Endodermal cell (in vitro differentiated cells): Measurements from ENCODE around the gene GTF3A. TPM values are rescaled to one million over a fixed set of nuclear protein-coding genes. Genes with fewer than 3 reads are reported as not detected.

Experiments
- DNase-seq: peaks from one replicate; pipeline ENCODE4 v3.0.0-alpha.2; 2017
- H3K27ac ChIP-seq: 2 replicates; pipeline ENCODE4 v1.5.1; 2013; ENCODE audit warnings: mild to moderate bottlenecking, low read depth, low read length, moderate library complexity
- H3K27me3 ChIP-seq: 2 replicates; pipeline ENCODE4 v1.6.1; 2013; ENCODE audit warnings: mild to moderate bottlenecking, low read length, moderate library complexity; ENCODE audit not compliant: insufficient read depth, control insufficient read depth, poor library complexity, severe bottlenecking
- H3K36me3 ChIP-seq: 2 replicates; pipeline ENCODE4 v1.7.0; 2013; ENCODE audit warnings: mild to moderate bottlenecking, low read length, moderate library complexity; ENCODE audit not compliant: control insufficient read depth, insufficient read depth
- H3K4me1 ChIP-seq: one replicate; pipeline ENCODE4 v1.7.0; 2013; ENCODE audit warnings: low read length; ENCODE audit not compliant: control insufficient read depth, insufficient read depth
- H3K4me3 ChIP-seq: 2 replicates; pipeline ENCODE4 v1.5.1; 2013; ENCODE audit warnings: mild to moderate bottlenecking, low read length, moderate library complexity
- H3K9ac ChIP-seq: 2 replicates; pipeline ENCODE4 v1.6.1; 2013; ENCODE audit warnings: mild to moderate bottlenecking, low read length, moderate library complexity; ENCODE audit not compliant: poor library complexity, severe bottlenecking; ENCODE audit errors: extremely low read depth
- H3K9me3 ChIP-seq: 2 replicates; pipeline ENCODE4 v1.6.1; 2013; ENCODE audit warnings: mild to moderate bottlenecking, low read length, moderate library complexity; ENCODE audit not compliant: control insufficient read depth
- H3K27ac Mint-ChIP-seq: 2 replicates; pipeline ENCODE4 v1.8.0; 2020; ENCODE audit warnings: mixed read lengths
- H3K27me3 Mint-ChIP-seq: 2 replicates; pipeline ENCODE4 v1.8.0; 2021; ENCODE audit warnings: mild to moderate bottlenecking, mixed read lengths; ENCODE audit not compliant: insufficient read depth
- H3K36me3 Mint-ChIP-seq: 2 replicates; pipeline ENCODE4 v1.8.0; 2020; ENCODE audit warnings: low read depth, mixed read lengths
- H3K4me1 Mint-ChIP-seq: 2 replicates; pipeline ENCODE4 v1.8.0; 2020; ENCODE audit warnings: mixed read lengths
- H3K4me3 Mint-ChIP-seq: 2 replicates; pipeline ENCODE4 v1.8.0; 2020; ENCODE audit warnings: mild to moderate bottlenecking, moderate library complexity, mixed read lengths
- H3K9me3 Mint-ChIP-seq: 2 replicates; pipeline ENCODE4 v1.8.0; 2020; ENCODE audit warnings: mild to moderate bottlenecking, mixed read lengths
- CTCF ChIP-seq: fragments of 200-600 bp; sonication (generic); conservative IDR thresholded peaks from 2 replicates; pipeline ENCODE4 v1.5.0; 2021; ENCODE audit warnings: antibody characterized with exemption, mild to moderate bottlenecking
- WGBS, 2 experiments: methylation state at CpG; one replicate each; pipeline versions ENCODE4 v1.1.5 to v1.1.7; 2013; ENCODE audit warnings: missing lambda C conversion rate in 2 of 2, mixed read lengths in 1 of 2; ENCODE audit not compliant: insufficient coverage in 1 of 2, insufficient read length in 1 of 2; 5-methylcytosine and 5-hydroxymethylcytosine counted together
- total RNA-seq, 2 donors: library from RNA; stranded (reverse); fragmentation: NEBNext Ultra II Directional in 1 of 2; extraction: Animal tissue kit (Norgen Biotek cat#: 25700) in 1 of 2; gene quantifications; 2 replicates in 1 of 2; 3 replicates in 1 of 2; pipeline ENCODE4 v1.2.1, GENCODE V29; 2021

Gene GTF3A
- total RNA-seq, 2 donors from 2014 or later: 70.4 to 80.0 TPM

- no peak overlapping the region for H3K27ac Mint-ChIP-seq
- H3K4me3 Mint-ChIP-seq: no peak overlapping the region
- H3K9me3 Mint-ChIP-seq: no peaks in the 10 kb centered on the region
- H3K27ac ChIP-seq: no peak overlapping the region
- H3K27me3 Mint-ChIP-seq: no peaks in the 10 kb centered on the region
- H3K4me1 ChIP-seq: no peaks in the 10 kb centered on the region
- no peak for DNase-seq
- 90 to 93% methylated on average over 2 to 3 of the region's 3 CpGs for WGBS, 2 experiments
- no peak overlapping the region for H3K4me3 ChIP-seq
- peaks cover 66% of the 10 kb centered on the region for H3K36me3 Mint-ChIP-seq
- no peak for TF ChIP-seq CTCF
- peaks cover 74% of the 10 kb centered on the region for H3K36me3 ChIP-seq
- H3K9ac ChIP-seq: no peak overlapping the region
- no peaks in the 10 kb centered on the region for H3K4me1 Mint-ChIP-seq
- no peaks in the 10 kb centered on the region for H3K9me3 ChIP-seq
- no peaks in the 10 kb centered on the region for H3K27me3 ChIP-seq
Measured at GRCh38 chr13:27432180-27432579, 7.8 kb downstream of the GTF3A start.

- Histone ChIP-seq H3K9me3 (no peaks in the 10 kb centered on the region), H3K36me3 (peaks cover 74% of the 10 kb centered on the region), H3K27me3 (no peaks in the 10 kb centered on the region), H3K27ac (no peak overlapping the region), H3K4me3 (no peak overlapping the region), H3K9ac (no peak overlapping the region), H3K4me1 (no peaks in the 10 kb centered on the region)
- Mint-ChIP-seq H3K27me3 (no peaks in the 10 kb centered on the region), H3K9me3 (no peaks in the 10 kb centered on the region), H3K4me3 (no peak overlapping the region), H3K4me1 (no peaks in the 10 kb centered on the region), H3K36me3 (peaks cover 70% of the 10 kb centered on the region), H3K27ac (no peak overlapping the region)
- TF ChIP-seq CTCF: no peak
- DNase-seq: no peak
- 95 to 96% methylated on average over 9 to 12 of the region's 12 CpGs for WGBS, 2 experiments
Measured at GRCh38 chr13:27432611-27433210, 8.3 kb downstream of the GTF3A start.

GRCh38 chr13:27437126-27437525 is 12.7 kb downstream of the GTF3A start:
- no peak for TF ChIP-seq CTCF
- no peaks in the 10 kb centered on the region for H3K9me3 ChIP-seq
- Mint-ChIP-seq H3K9me3 (no peaks in the 10 kb centered on the region), H3K36me3 (peaks cover 58% of the 10 kb centered on the region), H3K4me3 (no peak overlapping the region), H3K27ac (no peak overlapping the region), H3K27me3 (no peaks in the 10 kb centered on the region), H3K4me1 (no peaks in the 10 kb centered on the region)
- no peak for DNase-seq
- H3K27ac ChIP-seq: no peak overlapping the region
- no peaks in the 10 kb centered on the region for H3K4me1 ChIP-seq
- H3K9ac ChIP-seq: no peak overlapping the region
- H3K4me3 ChIP-seq: no peak overlapping the region
- H3K36me3 ChIP-seq: peaks cover 55% of the 10 kb centered on the region
- WGBS, 2 experiments: 83 to 99% methylated on average over 1 to 2 of the region's 2 CpGs
- H3K27me3 ChIP-seq: no peaks in the 10 kb centered on the region
